Endodermal cell (in vitro differentiated cells): ENCODE data around the gene PRR36. TPM values are rescaled to one million over a fixed set of nuclear protein-coding genes. Genes with fewer than 3 reads are reported as not detected.

Experiments used
- DNase-seq: peaks from one replicate; pipeline ENCODE4 v3.0.0-alpha.2; 2017
- H3K27ac ChIP-seq: 2 replicates; pipeline ENCODE4 v1.5.1; 2013; ENCODE audit warnings: mild to moderate bottlenecking, low read depth, low read length, moderate library complexity
- H3K27me3 ChIP-seq: 2 replicates; pipeline ENCODE4 v1.6.1; 2013; ENCODE audit warnings: mild to moderate bottlenecking, low read length, moderate library complexity; ENCODE audit not compliant: insufficient read depth, control insufficient read depth, poor library complexity, severe bottlenecking
- H3K36me3 ChIP-seq: 2 replicates; pipeline ENCODE4 v1.7.0; 2013; ENCODE audit warnings: mild to moderate bottlenecking, low read length, moderate library complexity; ENCODE audit not compliant: control insufficient read depth, insufficient read depth
- H3K4me1 ChIP-seq: one replicate; pipeline ENCODE4 v1.7.0; 2013; ENCODE audit warnings: low read length; ENCODE audit not compliant: control insufficient read depth, insufficient read depth
- H3K4me3 ChIP-seq: 2 replicates; pipeline ENCODE4 v1.5.1; 2013; ENCODE audit warnings: mild to moderate bottlenecking, low read length, moderate library complexity
- H3K9ac ChIP-seq: 2 replicates; pipeline ENCODE4 v1.6.1; 2013; ENCODE audit warnings: mild to moderate bottlenecking, low read length, moderate library complexity; ENCODE audit not compliant: poor library complexity, severe bottlenecking; ENCODE audit errors: extremely low read depth
- H3K9me3 ChIP-seq: 2 replicates; pipeline ENCODE4 v1.6.1; 2013; ENCODE audit warnings: mild to moderate bottlenecking, low read length, moderate library complexity; ENCODE audit not compliant: control insufficient read depth
- H3K27ac Mint-ChIP-seq: 2 replicates; pipeline ENCODE4 v1.8.0; 2020; ENCODE audit warnings: mixed read lengths
- H3K27me3 Mint-ChIP-seq: 2 replicates; pipeline ENCODE4 v1.8.0; 2021; ENCODE audit warnings: mild to moderate bottlenecking, mixed read lengths; ENCODE audit not compliant: insufficient read depth
- H3K36me3 Mint-ChIP-seq: 2 replicates; pipeline ENCODE4 v1.8.0; 2020; ENCODE audit warnings: low read depth, mixed read lengths
- H3K4me1 Mint-ChIP-seq: 2 replicates; pipeline ENCODE4 v1.8.0; 2020; ENCODE audit warnings: mixed read lengths
- H3K4me3 Mint-ChIP-seq: 2 replicates; pipeline ENCODE4 v1.8.0; 2020; ENCODE audit warnings: mild to moderate bottlenecking, moderate library complexity, mixed read lengths
- H3K9me3 Mint-ChIP-seq: 2 replicates; pipeline ENCODE4 v1.8.0; 2020; ENCODE audit warnings: mild to moderate bottlenecking, mixed read lengths
- WGBS, 2 experiments: methylation state at CpG; one replicate each; pipeline versions ENCODE4 v1.1.5 to v1.1.7; 2013; ENCODE audit warnings: missing lambda C conversion rate in 2 of 2, mixed read lengths in 1 of 2; ENCODE audit not compliant: insufficient coverage in 1 of 2, insufficient read length in 1 of 2; 5-methylcytosine and 5-hydroxymethylcytosine counted together
- total RNA-seq, 2 donors: library from RNA; stranded (reverse); fragmentation: NEBNext Ultra II Directional in 1 of 2; extraction: Animal tissue kit (Norgen Biotek cat#: 25700) in 1 of 2; gene quantifications; 2 replicates in 1 of 2; 3 replicates in 1 of 2; pipeline ENCODE4 v1.2.1, GENCODE V29; 2021
- TF ChIP-seq, protein P1 (sequence below): fragments of 200-600 bp; sonication (generic); conservative IDR thresholded peaks from 2 replicates; pipeline ENCODE4 v1.5.0; 2021; ENCODE audit warnings: antibody characterized with exemption, mild to moderate bottlenecking

The PRR36 gene
- total RNA-seq, 2 donors from 2014 or later = 9.5 to 20.2 TPM

DNA sequence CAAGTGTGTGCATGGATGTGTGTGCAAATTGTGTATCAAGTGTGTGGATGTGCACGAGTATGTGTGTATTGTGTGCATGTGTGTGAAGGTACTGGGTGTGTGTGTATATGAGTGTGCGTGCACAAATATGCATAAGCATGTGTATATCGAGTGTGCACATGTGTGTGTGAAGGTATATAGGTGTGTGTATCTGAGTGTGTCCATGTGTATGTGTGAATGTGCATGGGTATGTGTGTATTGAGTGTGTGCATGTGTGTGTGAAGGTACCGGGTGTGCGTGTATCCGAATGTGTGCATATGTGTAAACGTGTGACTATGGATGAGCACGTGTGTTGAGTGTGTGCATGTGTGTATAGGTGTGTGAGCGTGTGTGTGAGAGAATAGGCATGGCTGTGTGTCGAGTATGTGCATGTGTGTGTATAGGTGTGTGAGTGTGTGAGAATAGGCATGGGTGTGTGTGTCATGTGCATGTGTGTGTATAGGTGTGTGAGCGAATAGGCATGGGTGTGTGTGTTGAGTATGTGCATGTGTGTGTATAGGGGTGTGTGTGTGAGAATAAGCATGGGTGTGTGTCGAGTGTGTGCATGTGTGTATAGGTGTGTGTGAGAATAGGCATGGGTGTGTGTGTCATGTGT, 31.4 kb downstream of the PRR36 start:
- WGBS, 2 experiments = 90 to 91% methylated on average over 7 to 12 of the region's 12 CpGs

DNA sequence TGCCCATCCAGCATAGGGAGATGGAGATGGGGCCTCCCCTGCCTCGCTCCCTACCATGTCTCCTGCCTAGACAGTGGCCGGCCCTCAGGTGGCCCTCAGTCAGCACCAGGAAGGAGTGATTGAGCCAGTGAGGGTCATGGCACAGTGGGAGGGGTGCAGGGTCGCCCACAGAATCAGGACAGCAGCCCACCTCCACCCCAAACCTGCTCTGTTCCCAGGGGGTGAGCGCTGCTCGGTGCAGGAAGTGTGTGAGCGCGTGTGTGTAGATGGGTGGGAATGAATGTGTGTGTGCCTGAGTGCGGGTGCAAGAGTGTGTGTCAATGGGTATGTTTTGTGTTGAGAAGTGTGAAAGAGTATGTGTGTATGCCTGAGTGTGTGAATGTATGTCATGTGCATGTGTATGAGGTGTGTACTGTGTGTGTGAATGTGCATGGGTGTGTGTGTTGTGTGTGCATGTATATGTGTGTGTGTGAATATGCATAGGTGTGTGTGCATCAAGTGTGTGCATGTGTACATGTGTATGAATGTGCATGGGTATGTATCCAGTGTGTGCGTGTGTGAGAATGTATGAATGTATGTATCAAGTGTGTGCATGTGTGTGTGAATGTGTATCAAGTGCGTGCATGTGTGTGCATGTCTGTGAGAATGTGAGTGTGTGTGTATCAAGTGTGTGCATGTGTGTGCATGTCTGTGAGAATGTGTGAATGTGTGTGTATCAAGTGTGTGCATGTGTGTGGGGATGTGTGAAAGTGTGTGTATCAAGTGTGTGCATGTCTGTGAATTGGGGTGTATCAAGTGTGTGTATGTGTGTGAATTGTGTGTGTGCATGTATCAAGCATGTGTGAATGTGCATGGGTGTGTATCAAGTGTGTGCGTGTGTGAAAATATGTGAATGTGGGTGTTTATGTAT, 32.2 kb downstream of the PRR36 start:
- no peaks in the 10 kb centered on the region for H3K36me3 Mint-ChIP-seq
- H3K27me3 Mint-ChIP-seq = peaks cover 25% of the 10 kb centered on the region
- Histone ChIP-seq H3K36me3 (no peaks in the 10 kb centered on the region), H3K27me3 (peaks cover 5% of the 10 kb centered on the region), H3K27ac (no peak overlapping the region), H3K4me3 (no peak overlapping the region), H3K9ac (no peak overlapping the region), H3K4me1 (no peaks in the 10 kb centered on the region), H3K9me3 (no peaks in the 10 kb centered on the region)
- H3K4me3 Mint-ChIP-seq = no peak overlapping the region
- no peak overlapping the region for H3K27ac Mint-ChIP-seq
- TF ChIP-seq, protein P1, sequence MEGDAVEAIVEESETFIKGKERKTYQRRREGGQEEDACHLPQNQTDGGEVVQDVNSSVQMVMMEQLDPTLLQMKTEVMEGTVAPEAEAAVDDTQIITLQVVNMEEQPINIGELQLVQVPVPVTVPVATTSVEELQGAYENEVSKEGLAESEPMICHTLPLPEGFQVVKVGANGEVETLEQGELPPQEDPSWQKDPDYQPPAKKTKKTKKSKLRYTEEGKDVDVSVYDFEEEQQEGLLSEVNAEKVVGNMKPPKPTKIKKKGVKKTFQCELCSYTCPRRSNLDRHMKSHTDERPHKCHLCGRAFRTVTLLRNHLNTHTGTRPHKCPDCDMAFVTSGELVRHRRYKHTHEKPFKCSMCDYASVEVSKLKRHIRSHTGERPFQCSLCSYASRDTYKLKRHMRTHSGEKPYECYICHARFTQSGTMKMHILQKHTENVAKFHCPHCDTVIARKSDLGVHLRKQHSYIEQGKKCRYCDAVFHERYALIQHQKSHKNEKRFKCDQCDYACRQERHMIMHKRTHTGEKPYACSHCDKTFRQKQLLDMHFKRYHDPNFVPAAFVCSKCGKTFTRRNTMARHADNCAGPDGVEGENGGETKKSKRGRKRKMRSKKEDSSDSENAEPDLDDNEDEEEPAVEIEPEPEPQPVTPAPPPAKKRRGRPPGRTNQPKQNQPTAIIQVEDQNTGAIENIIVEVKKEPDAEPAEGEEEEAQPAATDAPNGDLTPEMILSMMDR = no peak
- H3K9me3 Mint-ChIP-seq = no peaks in the 10 kb centered on the region
- no peaks in the 10 kb centered on the region for H3K4me1 Mint-ChIP-seq
- WGBS, 2 experiments = 88 to 90% methylated on average over 7 to 11 of the region's 11 CpGs
- DNase-seq = no peak

More for the DNA sequence above, 31.4 kb downstream of the PRR36 start:
- Mint-ChIP-seq H3K27me3 (peaks cover 22% of the 10 kb centered on the region), H3K4me3 (no peak overlapping the region), H3K27ac (no peak overlapping the region), H3K36me3 (no peaks in the 10 kb centered on the region), H3K9me3 (no peaks in the 10 kb centered on the region), H3K4me1 (no peaks in the 10 kb centered on the region)
- Histone ChIP-seq H3K4me3 (no peak overlapping the region), H3K36me3 (no peaks in the 10 kb centered on the region), H3K27me3 (peaks cover under 1% of the 10 kb centered on the region), H3K9ac (no peak overlapping the region), H3K9me3 (no peaks in the 10 kb centered on the region), H3K4me1 (no peaks in the 10 kb centered on the region), H3K27ac (no peak overlapping the region)
- TF ChIP-seq, protein P1 = no peak
- no peak for DNase-seq

DNA sequence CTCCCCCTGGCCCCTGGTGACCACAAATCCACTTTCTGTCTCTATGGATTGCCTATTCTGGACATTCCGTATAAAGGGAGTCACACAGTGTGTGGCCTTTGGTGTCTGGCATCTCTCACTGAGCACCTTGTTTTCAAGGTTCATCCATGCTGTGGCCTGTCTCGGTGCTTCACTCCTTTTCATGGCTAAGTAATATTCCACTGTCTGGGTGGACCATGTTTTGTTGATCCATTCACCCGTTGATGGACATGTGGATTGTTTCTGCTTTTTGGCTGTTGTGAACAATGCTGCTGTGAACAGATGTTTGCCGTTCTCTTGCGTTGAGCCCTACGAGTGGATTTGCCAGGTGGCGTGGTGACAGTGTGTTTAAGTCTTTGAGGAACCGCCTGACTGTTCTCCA, 33.6 kb downstream of the PRR36 start:
- Mint-ChIP-seq H3K36me3 (no peaks in the 10 kb centered on the region), H3K4me3 (no peak overlapping the region), H3K27ac (no peak overlapping the region), H3K27me3 (peaks cover 29% of the 10 kb centered on the region), H3K4me1 (no peaks in the 10 kb centered on the region), H3K9me3 (no peaks in the 10 kb centered on the region)
- Histone ChIP-seq H3K4me1 (no peaks in the 10 kb centered on the region), H3K9ac (no peak overlapping the region), H3K4me3 (no peak overlapping the region), H3K27me3 (peaks cover 5% of the 10 kb centered on the region), H3K36me3 (no peaks in the 10 kb centered on the region), H3K9me3 (no peaks in the 10 kb centered on the region), H3K27ac (no peak overlapping the region)
- no peak for DNase-seq
- 96% methylated on average over 8 of the region's 8 CpGs for WGBS, 2 experiments
- TF ChIP-seq, protein P1 = no peak
